Activated T-cell treated with anti-CD3 and anti-CD28 coated beads for 48 hours (primary cell): Measurements from ENCODE around the gene PDIA5.
"Not testable (repeated sequence)": the region's sequence is repeated elsewhere in the genome, so short reads cannot be mapped to it uniquely, and the experiment has no call there.

ENCODE experiments used
- DNase-seq: peaks from one replicate; pipeline ENCODE4 v3.0.0-alpha.2; 2020; ENCODE audit warnings: low read depth

Gene PDIA5

GRCh38 chr3:123093696-123094095, 26.9 kb downstream of the PDIA5 start:
- DNase-seq, result no peak

- no peak for DNase-seq
Measured at GRCh38 chr3:123094516-123095313, 27.9 kb downstream of the PDIA5 start.

GRCh38 chr3:123096126-123096525, 29.3 kb downstream of the PDIA5 start:
- no peak for DNase-seq

- DNase-seq, result no peak
Measured at GRCh38 chr3:123096731-123097130, 29.9 kb downstream of the PDIA5 start.

- DNase-seq, result no peak
Measured at GRCh38 chr3:123098426-123099330, 31.9 kb downstream of the PDIA5 start.

- DNase-seq, result no peak
Measured at GRCh38 chr3:123099331-123100192, 32.7 kb downstream of the PDIA5 start.

GRCh38 chr3:123100193-123100776, 33.5 kb downstream of the PDIA5 start:
- DNase-seq, result no peak

- no peak for DNase-seq
Measured at GRCh38 chr3:123102249-123102648, 35.4 kb downstream of the PDIA5 start.

GRCh38 chr3:123102826-123103225, 36.0 kb downstream of the PDIA5 start:
- no peak for DNase-seq

- DNase-seq, result no peak
Measured at GRCh38 chr3:123104550-123104949, 37.7 kb downstream of the PDIA5 start.

GRCh38 chr3:123105201-123106189, 38.7 kb downstream of the PDIA5 start:
- no peak for DNase-seq

GRCh38 chr3:123110282-123110975, 43.6 kb downstream of the PDIA5 start:
- DNase-seq, result no peak

GRCh38 chr3:123110976-123111615, 44.3 kb downstream of the PDIA5 start:
- no peak for DNase-seq

- DNase-seq, result no peak
Measured at GRCh38 chr3:123111640-123112039, 44.8 kb downstream of the PDIA5 start.

- no peak for DNase-seq
Measured at GRCh38 chr3:123112232-123112631, 45.4 kb downstream of the PDIA5 start.

GRCh38 chr3:123112656-123113055, 45.8 kb downstream of the PDIA5 start:
- not testable (repeated sequence) for DNase-seq

- DNase-seq, result no peak
Measured at GRCh38 chr3:123113889-123114450, 47.1 kb downstream of the PDIA5 start.

GRCh38 chr3:123116116-123116515, 49.3 kb downstream of the PDIA5 start:
- DNase-seq, result no peak

- no peak for DNase-seq
Measured at GRCh38 chr3:123119388-123119787, 52.6 kb downstream of the PDIA5 start.
